Ishikawa (cell line): Measurements from ENCODE around the gene QDPR.

Experiments used
- CEBPB ChIP-seq: IDR thresholded peaks from 2 replicates; pipeline ENCODE4 v1.6.1; 2012
- CREB1 ChIP-seq: IDR thresholded peaks from 2 replicates; pipeline ENCODE4 v1.6.1; 2012; ENCODE audit warnings: low read depth
- EGR1 ChIP-seq: IDR thresholded peaks from 2 replicates; pipeline ENCODE4 v1.6.1; 2012
- EP300 ChIP-seq: IDR thresholded peaks from 2 replicates; pipeline ENCODE4 v1.6.1; 2012; ENCODE audit warnings: borderline replicate concordance
- FOXM1 ChIP-seq: IDR thresholded peaks from 2 replicates; pipeline ENCODE4 v1.6.1; 2012; ENCODE audit warnings: low read depth, borderline replicate concordance
- NFIC ChIP-seq: IDR thresholded peaks from 2 replicates; pipeline ENCODE4 v1.6.1; 2012
- RAD21 ChIP-seq: IDR thresholded peaks from 2 replicates; pipeline ENCODE4 v1.6.1; 2012; ENCODE audit warnings: low read depth
- REST ChIP-seq: IDR thresholded peaks from 2 replicates; pipeline ENCODE4 v1.6.1; 2012; ENCODE audit warnings: low read depth, mild to moderate bottlenecking
- TAF1 ChIP-seq: IDR thresholded peaks from 2 replicates; pipeline ENCODE4 v1.6.1; 2012; ENCODE audit warnings: low read depth, mild to moderate bottlenecking
- TCF12 ChIP-seq: IDR thresholded peaks from 2 replicates; pipeline ENCODE4 v1.6.1; 2012; ENCODE audit warnings: low read depth
- TEAD4 ChIP-seq: IDR thresholded peaks from 2 replicates; pipeline ENCODE4 v1.6.1; 2012
- USF1 ChIP-seq: IDR thresholded peaks from 2 replicates; pipeline ENCODE4 v1.6.1; 2012
- YY1 ChIP-seq: IDR thresholded peaks from 2 replicates; pipeline ENCODE4 v1.6.1; 2012; ENCODE audit warnings: low read depth
- ZBTB7A ChIP-seq: IDR thresholded peaks from 2 replicates; pipeline ENCODE4 v1.6.1; 2012; ENCODE audit warnings: low read depth
- TF ChIP-seq, protein P1 (sequence below): IDR thresholded peaks from 2 replicates; pipeline ENCODE4 v1.6.1; 2012

QDPR gene

GRCh38 chr4:17512973-17513665, 1.2 kb upstream of the QDPR start:
- TF ChIP-seq YY1 (no peak), CREB1 (no peak), ZBTB7A (no peak), EP300 (no peak), NFIC (no peak), TAF1 (no peak)

GRCh38 chr4:17511509-17511949, 361 bp downstream of the QDPR start:
- TF ChIP-seq NFIC (no peak), TEAD4 (no peak), ZBTB7A (peak; percentile 7; the same call in 1 of the 2 replicates), CEBPB (no peak), REST (no peak), RAD21 (no peak), CREB1 (no peak), USF1 (0 out of 2 replicates have a peak, but pooled peaks have one; percentile 9), YY1 (no peak)
- TF ChIP-seq, protein P1, sequence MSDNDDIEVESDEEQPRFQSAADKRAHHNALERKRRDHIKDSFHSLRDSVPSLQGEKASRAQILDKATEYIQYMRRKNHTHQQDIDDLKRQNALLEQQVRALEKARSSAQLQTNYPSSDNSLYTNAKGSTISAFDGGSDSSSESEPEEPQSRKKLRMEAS, result peak; percentile 81

GRCh38 chr4:17511051-17511450, 839 bp downstream of the QDPR start:
- TF ChIP-seq EGR1 (no peak), YY1 (no peak), ZBTB7A (no peak), TCF12 (no peak), REST (no peak), USF1 (no peak), EP300 (no peak)
- TF ChIP-seq, protein P1, result no peak

- no peak for TF ChIP-seq CEBPB
- TF ChIP-seq FOXM1, result no peak
- no peak for TF ChIP-seq USF1
- no peak for TF ChIP-seq RAD21
- TF ChIP-seq REST, result no peak
- TF ChIP-seq CREB1, result no peak
Measured at GRCh38 chr4:17510582-17510981, 1.3 kb downstream of the QDPR start.

DNA sequence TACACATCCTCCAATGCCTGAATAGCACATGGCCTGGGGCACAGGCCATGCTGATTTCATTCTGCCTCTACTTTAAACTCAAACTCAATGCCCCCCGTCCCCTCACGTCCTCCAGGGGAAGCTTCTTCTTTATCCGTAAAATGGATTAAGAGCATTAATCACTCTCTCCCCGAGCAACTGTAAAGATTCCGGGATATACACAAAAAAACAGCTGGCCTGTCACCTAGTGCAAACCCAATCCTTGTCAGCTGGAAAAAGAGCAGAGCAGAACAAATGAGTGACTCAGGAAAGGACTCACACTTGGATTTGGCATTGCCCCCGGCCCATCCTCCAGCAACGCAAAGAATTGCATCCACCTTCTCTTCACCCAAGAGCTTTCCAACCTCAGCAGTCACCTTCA, 7.8 kb downstream of the QDPR start:
- TF ChIP-seq TCF12 (no peak), RAD21 (no peak), ZBTB7A (no peak), EP300 (no peak), CEBPB (no peak), USF1 (no peak), YY1 (no peak), CREB1 (no peak), FOXM1 (no peak), REST (no peak), TEAD4 (no peak), EGR1 (no peak), TAF1 (no peak)
- TF ChIP-seq, protein P1, result no peak
